ENCODE results near the gene EXD3.
A peak's percentile ranks its signal among the peaks of the same experiment; 100 is the strongest.

The EXD3 gene

DNA sequence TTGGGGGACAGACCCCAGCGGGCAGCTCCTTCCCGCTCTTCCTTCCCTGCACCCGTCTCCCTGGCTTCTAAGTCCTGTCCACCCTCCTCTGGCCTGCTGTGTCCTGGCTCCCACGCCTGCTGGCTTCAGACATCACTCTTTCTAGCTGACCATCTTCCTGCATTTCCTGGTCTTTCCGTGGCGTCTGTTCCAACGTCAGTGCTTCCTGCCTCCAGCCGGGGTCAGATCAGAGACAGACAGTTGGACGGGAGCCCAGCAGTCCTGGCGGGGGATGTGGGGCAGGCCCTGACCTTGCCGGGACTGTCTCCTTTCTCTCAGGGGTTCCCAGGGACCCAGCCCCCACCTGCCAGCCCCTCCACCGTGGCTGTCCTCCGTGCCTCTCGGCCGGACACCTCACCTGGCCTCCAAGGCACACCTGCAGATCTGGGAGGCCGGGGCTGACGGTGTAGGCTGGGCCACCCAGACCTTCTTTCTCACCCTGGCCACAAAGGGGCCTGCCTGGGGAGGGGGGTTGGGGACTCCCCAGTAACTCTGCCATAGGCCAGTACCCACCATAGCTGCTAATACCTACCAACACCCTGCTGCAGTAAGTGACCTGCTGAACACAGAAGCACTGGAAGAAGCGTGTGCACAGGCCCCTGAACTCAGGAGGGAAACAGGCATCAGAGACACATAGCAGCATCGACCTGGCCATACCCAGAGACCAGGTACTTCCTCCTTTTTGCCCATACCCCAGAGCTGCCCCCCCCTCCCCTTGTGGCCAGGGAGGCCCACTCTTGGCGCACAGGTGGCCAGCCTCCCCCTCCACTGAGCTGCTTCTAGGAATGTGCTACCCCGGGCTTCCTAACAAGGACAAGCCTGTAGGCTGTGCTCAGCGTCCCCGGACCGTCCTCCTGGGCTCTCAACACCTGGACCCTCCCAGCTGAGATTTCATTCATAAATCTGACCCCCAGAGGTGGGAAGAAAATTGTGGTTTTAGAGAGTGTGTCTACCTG is 126.0 kb downstream of the EXD3 start:
- TF ChIP-seq, protein P1, sequence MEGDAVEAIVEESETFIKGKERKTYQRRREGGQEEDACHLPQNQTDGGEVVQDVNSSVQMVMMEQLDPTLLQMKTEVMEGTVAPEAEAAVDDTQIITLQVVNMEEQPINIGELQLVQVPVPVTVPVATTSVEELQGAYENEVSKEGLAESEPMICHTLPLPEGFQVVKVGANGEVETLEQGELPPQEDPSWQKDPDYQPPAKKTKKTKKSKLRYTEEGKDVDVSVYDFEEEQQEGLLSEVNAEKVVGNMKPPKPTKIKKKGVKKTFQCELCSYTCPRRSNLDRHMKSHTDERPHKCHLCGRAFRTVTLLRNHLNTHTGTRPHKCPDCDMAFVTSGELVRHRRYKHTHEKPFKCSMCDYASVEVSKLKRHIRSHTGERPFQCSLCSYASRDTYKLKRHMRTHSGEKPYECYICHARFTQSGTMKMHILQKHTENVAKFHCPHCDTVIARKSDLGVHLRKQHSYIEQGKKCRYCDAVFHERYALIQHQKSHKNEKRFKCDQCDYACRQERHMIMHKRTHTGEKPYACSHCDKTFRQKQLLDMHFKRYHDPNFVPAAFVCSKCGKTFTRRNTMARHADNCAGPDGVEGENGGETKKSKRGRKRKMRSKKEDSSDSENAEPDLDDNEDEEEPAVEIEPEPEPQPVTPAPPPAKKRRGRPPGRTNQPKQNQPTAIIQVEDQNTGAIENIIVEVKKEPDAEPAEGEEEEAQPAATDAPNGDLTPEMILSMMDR (conservative IDR thresholded peaks at IDR 0.05), result no peak
- peak overlapping the region; percentile 99 for H3K27ac ChIP-seq

DNA sequence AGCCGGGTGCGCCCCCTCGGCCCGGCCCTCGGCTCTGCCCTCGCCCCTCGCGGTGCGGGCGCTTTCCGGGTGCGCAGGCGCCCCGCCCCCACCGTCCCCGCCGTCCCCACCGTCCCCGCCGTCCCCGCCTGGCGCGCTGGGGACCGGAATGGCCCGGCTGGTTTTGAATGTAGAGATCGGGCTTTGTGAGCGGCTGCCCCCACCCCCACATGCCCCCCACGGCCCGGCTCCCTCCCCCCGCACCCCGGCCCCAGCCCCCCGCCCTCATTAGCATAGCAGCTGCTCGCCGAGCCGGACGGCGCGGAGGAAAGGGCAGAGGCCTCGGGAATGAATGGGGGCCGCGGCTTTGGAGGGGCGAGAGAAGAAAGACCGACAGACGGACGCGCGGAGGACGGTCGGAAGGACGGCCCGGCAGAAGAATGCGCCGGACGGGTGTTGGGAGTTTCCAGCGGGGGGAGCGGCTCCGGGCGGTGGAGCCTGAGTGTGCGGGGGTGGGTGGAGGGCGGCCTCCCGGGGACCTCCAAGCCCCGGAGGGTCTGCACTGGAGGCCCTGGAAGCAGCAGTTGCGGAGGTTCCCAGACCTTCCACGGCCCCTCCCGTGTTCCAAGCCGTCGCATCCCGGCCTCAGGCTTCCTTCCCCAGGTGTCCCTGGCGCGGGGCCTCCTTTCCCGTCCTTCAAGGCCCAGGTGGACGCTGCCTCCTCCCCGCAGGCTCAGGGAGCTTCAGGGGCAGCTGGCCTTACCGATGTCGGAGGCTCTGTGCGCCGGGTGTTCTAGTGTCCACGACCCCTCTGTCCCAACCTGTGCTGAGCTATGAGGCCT is 126.9 kb downstream of the EXD3 start:
- peak overlapping the region; percentile 99 for H3K27ac ChIP-seq
- TF ChIP-seq, protein P1 (conservative IDR thresholded peaks at IDR 0.05), result no peak

DNA sequence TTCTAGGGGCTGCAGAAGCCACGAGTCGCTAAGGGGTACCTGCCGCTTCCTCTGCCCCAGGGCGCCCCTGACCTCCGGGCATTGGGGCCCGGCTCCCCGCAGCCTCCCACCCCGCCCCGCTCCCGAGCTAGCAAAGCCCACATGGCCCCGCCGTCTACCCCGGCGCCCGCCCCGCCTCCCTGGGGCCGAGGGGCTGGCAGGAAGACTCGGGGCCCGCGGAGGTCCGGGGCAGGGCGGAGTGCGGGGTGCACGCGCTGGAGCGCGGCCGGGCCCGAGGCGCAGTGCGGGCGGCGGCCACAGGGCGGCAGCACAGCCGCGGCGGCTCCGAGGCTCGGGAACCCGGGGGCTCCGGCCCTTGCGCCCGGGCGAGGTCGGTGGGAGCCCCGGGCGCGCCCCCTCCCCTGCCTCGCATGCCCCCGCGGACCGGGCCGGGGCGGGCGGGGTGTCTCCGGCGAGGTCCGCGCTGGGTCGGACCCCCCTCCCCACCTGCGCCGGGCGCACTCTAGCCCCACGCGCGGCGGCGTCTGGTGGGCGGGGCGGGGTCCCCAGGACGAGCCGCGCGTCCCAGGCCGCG is 127.6 kb downstream of the EXD3 start:
- TF ChIP-seq, protein P1 (conservative IDR thresholded peaks at IDR 0.05), result peak; percentile 97
- H3K27ac ChIP-seq, result peak overlapping the region; percentile 99

DNA sequence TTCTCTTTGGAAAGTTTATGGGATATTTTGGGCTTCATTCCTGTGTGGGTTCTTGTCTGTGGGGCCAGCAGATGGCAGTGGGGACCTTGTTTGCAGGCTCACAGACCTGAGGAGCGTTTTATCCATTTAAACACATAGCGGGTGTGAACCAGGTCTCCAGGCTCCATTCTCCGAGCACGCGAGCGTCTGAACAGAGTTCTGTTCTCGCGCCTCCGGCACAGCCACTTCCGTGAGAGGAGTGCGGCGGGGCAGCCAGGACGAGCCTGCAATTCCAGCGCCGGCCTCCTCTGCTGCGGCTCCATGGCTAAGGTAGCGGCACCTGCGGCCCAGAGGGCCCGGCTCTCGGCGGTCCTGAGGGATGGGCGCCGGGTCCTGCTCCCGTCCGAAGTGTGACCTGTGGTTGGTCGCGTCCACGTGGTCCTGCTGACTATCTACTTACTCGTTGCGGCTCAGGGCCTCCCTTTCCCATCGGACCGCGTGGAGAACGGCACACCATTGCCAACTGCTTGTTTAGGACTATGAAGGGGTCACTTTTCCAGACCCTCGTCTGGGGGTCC is 128.2 kb downstream of the EXD3 start:
- TF ChIP-seq, protein P1 (conservative IDR thresholded peaks at IDR 0.05), result no peak
- peak overlapping the region; percentile 99 for H3K27ac ChIP-seq

DNA sequence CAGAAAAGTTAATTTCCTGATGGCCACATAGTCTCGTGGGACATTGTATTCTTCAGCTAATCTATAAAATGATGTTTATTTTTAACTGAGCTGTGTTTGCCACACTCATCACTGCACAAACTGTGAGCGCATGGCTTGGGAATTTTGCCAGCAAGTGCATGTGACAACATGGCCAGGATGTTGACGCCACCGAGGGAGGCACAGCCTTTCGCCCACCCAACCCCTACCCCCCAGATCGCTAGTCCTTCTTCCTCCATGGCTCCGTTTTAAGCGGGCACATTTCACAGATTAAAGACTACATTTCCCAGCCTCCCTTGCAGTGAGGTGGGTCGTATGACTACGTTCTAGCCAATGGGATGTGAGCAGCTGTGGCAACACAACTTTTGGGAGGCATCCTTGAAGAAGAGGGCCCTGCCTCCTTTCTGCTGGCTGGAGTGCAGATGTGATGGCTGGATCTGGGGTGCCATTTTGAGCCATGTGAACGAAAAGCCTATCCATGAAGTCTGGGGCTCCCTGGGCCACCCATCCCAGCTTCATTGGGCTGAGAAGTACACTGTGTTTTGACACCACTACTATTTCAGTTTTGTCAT is 128.8 kb downstream of the EXD3 start:
- H3K27ac ChIP-seq, result peak overlapping the region; percentile 99
- TF ChIP-seq, protein P1 (conservative IDR thresholded peaks at IDR 0.05), result no peak

DNA sequence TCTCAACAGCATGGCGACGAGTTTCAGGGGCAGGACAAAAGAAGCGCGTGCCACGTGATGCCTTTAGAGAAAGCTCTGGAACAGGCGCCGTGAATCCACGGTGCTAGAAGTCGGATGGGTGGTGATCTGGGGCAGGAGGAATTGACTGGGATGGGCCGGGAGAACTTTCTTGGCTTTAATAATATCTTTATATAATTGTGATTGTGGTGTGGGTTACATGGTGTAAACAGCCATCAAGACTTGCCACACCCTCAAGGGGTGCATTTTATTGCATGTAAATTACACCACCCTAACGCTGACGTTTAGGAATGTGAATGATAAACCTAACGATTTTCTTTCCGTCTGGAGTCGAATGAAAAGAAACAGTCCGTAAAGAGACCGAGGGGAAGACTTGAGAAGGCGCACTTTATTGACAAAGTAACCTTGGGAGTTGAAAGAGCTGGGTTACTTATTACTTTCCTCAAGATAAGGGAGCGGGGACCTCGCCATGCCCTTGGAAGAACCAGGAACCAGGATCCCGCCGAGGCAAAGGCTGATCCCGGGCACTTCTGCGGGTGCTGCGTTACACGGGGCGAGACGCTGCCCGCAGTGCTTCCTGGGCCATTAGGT is 129.4 kb downstream of the EXD3 start:
- TF ChIP-seq, protein P1 (conservative IDR thresholded peaks at IDR 0.05), result no peak
- peak overlapping the region; percentile 99 for H3K27ac ChIP-seq

All from VCaP (cell line).